GM21423 (cell line): ENCODE results near the gene TRAPPC14.
"Not testable (repeated sequence)": the region's sequence is repeated elsewhere in the genome, so short reads cannot be mapped to it uniquely, and the experiment has no call there.

Experiments
- ATAC-seq: cut with Tn5 transposase; IDR thresholded peaks from one replicate; pipeline ENCODE4 v1.9.1; 2021; ENCODE audit warnings: mild to moderate bottlenecking, moderate library complexity; ENCODE audit not compliant: unreplicated experiment

TRAPPC14 gene

GRCh38 chr7:100154651-100155491, 3.7 kb downstream of the TRAPPC14 start:
- no peak for ATAC-seq

- no peak for ATAC-seq
These were observed 4.6 kb downstream of the TRAPPC14 start for GRCh38 chr7:100153708-100154535.

- no peak for ATAC-seq
These were observed 5.4 kb downstream of the TRAPPC14 start for GRCh38 chr7:100152937-100153666.

GRCh38 chr7:100152404-100152803, 6.1 kb downstream of the TRAPPC14 start:
- no peak for ATAC-seq

- peak; percentile 98 for ATAC-seq
These were observed 9.8 kb downstream of the TRAPPC14 start, which contains the start of gene LAMTOR4 for GRCh38 chr7:100148559-100149328. LAMTOR4 (plus strand) TSS chr7:100148918; CDS start chr7:100148973, 55 bp downstream.

GRCh38 chr7:100148225-100148558, 10.3 kb downstream of the TRAPPC14 start:
- ATAC-seq = peak; percentile 2

GRCh38 chr7:100147278-100147677, 11.2 kb downstream of the TRAPPC14 start:
- no peak for ATAC-seq

- not testable (repeated sequence) for ATAC-seq
These were observed 12.2 kb downstream of the TRAPPC14 start for GRCh38 chr7:100146350-100146749.

- no peak for ATAC-seq
These were observed 16.1 kb downstream of the TRAPPC14 start for GRCh38 chr7:100142461-100142860.

- no peak for ATAC-seq
These were observed 17.0 kb downstream of the TRAPPC14 start for GRCh38 chr7:100141555-100141949.

- no peak for ATAC-seq
These were observed 20.4 kb downstream of the TRAPPC14 start for GRCh38 chr7:100137851-100138760.

GRCh38 chr7:100132697-100133151, 25.8 kb downstream of the TRAPPC14 start:
- no peak for ATAC-seq

- ATAC-seq = no peak
These were observed 26.4 kb downstream of the TRAPPC14 start for GRCh38 chr7:100132126-100132525.

- ATAC-seq = no peak
These were observed 27.7 kb downstream of the TRAPPC14 start for GRCh38 chr7:100130608-100131453.

GRCh38 chr7:100130220-100130607, 28.3 kb downstream of the TRAPPC14 start:
- not testable (repeated sequence) for ATAC-seq

- no peak for ATAC-seq
These were observed 29.9 kb downstream of the TRAPPC14 start for GRCh38 chr7:100128637-100128963.

GRCh38 chr7:100127866-100128636, 30.5 kb downstream of the TRAPPC14 start:
- no peak for ATAC-seq
